Measurements from ENCODE around the gene MKRN1. TPM values are rescaled to one million over a fixed set of nuclear protein-coding genes. Genes with fewer than 3 reads are reported as not detected.
"Not testable (repeated sequence)": the region's sequence is repeated elsewhere in the genome, so short reads cannot be mapped to it uniquely, and the experiment has no call there.

MKRN1 gene
- polyA plus RNA-seq, 1 donor, result 77.3 TPM

DNA sequence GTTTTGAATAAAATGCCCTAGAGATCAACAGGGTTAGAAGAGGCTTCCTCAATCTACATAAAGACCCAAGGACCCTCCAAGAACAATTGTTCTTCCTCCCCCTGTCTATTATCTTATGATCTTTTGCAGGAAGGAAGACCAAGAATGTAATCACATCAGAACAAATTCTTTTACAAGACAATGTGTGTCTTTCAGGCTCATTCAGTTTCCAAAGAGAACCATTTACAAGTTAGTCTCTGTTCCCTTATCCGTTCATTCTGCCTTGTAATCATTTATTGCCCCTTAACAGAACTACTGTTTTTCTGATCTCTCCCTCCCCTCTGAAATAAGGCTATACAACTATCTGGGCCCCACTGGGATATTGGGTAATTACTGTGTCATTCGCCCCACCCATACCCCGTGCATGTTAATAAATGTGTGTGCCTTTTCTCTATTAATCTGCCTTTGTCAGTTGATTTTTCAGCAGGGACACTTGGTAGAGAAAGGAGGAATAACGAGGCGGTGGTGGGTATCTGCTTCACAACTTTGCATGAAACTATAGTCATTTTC, 5.7 kb upstream of the MKRN1 start:
- no peak for DNase-seq

DNA sequence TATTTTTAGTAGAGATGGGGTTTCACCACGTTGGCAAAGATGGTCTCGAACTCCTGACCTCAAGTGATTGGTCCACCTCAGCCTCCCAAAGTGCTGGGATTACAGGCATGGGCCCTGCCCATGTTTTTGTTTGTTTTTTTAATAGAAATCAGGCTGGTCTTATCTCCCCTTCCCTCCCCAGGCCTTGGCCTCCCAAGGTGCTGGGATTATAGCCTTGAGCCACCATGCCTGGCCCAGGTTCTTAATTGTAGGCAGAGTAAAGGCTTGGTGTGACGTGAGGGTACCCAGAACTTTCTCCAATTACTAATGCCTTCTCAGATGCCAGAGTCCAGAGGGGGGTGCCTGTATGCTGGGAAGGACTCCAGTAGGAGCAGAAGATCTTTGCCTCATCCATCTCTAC, 5.2 kb upstream of the MKRN1 start:
- DNase-seq, result no peak

DNA sequence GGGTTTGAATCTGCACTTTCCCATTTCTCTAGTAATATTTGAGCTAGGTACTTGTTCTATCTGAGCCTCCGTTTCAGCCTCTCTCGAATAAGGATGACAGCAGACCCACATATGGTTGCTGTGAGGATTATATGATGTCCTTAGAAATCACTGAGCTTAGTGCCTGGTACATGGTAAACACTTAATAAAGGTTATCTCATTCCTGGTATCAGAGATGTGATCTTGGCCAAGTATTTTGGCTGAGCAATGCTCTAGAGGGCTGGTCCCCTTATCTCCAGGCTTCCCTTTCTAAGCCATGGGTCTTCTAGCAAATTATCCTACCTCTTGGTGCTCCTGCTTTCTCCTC, 407 bp upstream of the MKRN1 start:
- DNase-seq, result no peak

DNA sequence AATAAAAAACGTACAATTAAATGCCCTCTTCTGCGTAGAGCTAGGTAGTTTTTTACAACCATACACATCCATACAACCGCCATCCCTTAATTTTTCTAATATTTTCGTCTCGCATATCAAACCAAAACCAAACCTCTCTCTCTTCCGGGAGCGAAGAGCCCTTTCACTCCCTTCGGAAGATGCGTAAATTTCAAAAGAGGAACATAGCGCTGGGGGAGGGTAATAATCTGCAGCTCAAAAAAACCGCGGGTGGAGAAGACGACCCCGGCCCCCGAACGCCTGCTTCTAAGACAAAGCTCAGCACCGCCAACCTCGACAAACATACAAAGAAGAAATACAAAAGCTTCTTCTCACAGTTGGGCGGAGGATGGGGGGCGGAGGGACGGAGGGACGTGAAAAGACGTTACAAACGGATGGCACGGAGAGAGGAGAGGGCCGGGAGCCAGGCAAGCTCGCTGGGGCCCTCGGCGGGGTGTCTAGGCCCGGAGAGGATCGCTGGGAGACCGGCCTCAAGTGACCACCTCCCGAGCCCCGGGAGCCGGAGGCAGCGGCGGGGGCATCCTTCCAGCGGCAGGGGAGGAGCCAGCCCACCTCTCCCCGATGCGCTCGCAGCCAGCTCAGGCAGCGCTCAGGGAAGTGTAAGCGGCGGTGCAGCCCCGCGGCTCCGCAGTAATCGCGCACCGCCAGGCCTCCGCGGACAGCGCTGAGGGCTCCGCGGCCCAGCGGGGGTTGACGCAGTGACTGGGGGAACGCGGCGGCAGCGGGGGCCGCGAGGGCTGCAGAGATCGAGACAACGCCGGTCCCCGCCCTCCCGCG, 851 bp downstream of the MKRN1 start:
- DNase-seq, result peak; percentile 39

DNA sequence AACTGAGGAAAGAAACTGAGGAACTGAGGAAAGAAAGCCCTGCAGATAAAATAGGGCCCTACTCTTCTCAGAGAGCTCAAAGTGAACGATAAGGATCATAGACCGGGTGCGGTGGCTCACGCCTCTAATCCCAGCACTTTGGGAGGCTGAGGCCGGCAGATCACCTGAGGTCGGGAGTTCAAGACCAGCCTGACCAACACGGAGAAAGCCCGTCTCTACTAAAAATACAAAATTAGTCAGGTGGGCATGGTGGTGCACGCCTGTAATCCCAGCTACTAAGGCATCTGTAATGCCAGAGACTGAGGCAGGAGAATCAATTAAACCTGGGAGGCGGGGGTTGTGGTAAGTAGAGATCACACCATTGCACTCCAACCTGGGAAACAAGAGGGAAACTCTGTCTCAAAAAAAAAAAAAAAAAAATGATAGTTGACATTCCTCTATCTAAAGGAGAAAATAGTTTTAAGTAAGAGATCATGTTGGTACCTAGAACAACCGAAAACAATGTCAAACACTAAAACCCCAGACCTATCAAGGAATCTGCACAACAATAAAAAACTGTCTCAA, 2.5 kb downstream of the MKRN1 start:
- DNase-seq, result no peak

DNA sequence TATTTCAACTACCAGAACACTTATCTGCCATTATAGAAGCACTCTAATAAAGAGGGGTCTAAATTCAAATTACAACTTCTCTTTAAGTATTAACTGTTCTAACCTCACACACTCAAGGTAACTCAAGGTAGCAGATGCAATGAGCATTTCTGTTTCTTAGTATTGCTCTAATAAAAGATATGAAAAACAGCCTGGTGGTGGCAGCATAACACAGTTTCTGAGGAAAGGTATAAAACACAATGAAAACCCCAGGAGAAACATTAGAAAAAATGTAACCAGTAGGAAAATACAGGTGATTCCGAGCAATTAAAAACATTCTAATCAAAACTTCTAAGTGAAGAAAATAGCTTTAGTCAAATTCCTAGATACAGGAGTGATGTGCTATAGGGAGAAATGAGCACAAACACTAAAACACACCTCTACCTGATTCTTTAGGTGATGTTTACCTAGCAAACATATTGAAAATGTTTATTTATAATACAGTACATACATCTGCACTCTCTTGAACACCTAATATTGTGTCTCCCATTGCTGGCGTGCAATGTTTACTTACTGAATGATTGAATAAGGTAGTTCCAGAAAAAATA, 3.5 kb downstream of the MKRN1 start:
- DNase-seq, result peak; percentile 15

DNA sequence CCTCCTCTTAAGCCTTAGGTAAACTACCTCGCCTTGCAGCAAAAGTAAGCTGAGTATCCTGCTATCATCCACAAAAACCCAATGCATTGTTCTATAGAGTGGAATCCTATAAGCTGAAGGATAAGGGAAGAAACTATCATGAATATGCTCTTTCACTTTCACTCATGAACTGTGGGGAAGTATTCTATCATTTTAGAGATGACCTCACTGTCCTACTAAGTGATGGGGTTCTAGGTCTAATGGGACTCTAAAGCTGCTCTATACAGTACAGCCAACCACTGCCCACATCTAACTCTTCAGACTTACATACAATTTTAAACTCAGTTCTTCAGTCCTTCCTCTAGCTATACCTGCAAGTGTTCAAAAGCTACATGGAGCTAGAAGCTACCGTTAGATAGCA, 16.2 kb downstream of the MKRN1 start:
- no peak for DNase-seq

DNA sequence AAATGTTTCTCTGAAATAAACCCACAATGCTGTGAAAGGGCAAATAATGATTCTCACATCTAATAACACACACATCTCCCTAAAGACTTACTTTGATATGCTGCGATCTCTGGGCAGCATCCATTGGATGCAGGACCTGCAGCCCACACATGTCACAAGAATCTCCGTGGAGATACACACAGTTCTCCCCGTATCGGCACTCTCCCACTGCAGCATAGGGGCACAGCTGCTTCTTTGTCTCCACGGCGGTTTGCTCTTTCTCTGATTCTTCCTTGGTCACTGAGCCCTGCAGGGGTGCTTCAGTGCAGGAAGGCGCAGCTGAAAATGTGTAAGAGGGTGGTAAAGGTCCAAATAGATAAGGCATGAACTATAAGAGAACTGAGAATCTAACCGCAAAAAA, 20.4 kb downstream of the MKRN1 start:
- DNase-seq, result no peak

DNA sequence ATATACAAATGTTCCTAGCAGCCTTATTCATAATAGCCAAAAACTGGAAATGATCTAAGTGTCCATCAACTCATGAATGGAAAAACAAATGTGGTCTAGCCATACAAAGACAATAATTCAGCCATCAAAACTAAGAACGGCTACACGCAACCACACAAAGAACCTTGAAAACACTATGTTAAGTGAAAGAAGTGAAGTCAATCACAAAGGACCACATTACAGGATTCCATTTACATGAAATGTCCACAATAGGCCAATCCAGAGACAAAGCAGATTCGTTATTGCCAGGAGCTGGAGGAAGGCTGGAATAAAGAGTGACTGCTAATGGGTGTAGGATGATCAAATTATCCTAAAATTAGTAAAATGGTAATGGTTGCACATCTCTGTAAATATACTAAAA, 21.1 kb downstream of the MKRN1 start:
- no peak for DNase-seq

DNA sequence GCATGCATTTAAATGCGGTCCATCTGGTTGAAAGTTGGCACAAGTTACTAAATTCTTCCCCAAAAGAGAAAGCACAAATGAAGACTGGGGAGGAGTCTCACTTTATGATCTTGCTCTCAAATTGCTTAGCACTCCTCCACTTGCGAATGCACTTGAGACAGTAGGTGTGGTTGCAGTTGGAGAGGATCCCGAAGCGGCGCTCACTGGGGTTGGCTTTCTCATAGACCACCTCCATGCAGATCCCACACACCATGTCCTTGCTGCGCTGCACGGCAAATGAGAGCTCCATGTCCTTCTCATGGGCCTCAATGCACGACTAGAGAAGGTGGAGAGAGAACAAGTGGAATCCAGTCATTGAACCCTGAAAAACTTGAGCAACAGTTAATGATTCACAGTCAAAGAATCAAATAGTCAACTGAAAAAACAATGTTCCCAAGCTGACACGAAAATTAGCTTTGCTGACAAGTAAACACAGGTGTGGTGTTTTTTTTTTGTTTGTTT, 22.7 kb downstream of the MKRN1 start:
- no peak for DNase-seq

DNA sequence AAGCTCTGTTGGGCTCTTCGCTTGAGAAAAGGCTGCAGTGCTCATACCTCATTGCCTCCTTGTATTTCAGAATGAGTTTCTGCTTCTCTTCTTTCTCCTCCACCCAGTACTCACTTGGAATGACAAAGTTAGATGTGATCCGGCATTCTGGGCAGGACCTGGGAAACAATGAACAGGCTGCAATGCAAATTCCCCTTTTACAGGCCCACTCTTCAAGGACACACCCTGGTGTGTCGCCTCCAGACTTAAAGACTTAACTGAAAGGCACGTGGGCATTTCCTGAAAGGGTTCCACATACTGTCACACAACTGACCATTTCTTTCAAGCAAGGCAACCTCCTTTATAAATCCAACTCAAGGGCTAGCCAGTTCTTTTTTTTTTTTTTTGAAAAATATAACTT, 23.6 kb downstream of the MKRN1 start:
- DNase-seq, result no peak

DNA sequence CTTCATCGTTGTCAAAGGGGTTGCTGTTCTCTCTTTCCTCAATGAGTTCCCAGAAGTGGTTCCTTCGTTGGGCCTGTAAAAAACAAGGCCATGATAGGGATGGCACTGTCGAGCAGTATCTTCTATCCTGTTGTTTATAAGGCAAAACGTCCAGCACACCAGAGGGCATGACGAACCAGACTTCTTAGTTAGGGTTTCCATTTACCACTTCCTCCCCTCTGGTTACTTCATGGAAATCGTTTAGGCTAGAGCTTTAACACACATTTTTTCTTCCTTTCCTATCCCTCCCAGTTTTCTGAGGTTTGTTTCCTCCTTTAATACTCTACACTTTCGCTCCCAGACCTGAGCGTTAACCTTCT, 24.7 kb downstream of the MKRN1 start:
- no peak for DNase-seq

DNA sequence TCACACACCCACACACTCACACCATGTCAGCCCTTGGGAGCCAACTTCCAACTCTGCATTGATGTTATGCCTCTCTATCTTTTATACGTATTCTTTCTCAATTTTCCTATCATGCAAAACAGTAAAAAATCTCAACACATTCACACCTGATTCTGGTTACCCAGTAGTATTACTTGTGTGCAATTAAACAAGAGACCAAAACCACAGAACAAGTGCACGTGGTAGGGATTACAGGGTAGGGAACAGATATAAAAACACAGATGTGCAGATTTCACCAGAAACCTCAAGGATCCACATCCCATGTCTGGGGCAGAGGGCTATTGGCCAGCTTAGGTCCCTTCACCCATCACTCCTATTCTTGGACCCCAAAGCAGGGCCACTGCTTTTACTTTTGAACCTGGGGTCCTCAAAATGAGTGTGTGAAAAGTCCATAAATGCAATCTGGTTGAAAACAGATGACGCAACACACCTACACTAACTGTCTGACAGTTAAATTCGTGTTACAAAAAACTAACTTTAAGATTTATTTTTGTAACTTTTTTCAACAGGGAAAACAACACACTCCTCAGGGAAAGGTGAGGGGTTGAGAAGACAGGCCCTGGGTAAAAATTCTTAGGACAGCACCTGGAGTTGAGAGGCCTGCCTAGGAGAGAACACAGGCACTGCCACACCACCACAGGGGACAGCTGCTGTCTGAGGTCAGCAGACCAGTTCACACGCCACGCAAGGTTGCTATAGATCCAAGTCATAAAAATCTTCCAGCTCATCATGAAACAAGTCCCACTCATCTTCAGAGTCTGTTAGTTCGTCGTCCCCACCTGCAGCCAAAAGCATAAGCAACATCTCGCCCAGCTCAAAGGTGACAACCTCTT, 25.3 kb downstream of the MKRN1 start:
- DNase-seq, result not testable (repeated sequence)

DNA sequence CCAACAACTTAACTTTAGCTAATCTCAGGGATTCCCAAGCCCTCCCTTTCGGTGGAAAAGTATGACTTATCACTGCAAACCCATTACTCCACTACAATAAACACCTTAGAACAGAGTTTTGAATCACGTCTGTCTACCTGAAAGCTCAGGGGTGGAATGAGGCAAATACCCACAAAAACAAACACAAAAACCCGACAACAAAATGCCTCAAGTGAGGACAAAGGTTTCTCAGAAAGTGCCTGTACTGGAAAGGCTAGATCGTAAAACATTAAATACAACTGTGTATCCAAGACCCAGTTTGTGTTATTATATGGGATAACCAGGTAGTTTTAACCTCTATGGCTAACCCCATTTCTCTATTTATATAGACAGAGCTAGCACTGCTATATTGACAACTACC, 26.0 kb downstream of the MKRN1 start:
- no peak for DNase-seq

DNA sequence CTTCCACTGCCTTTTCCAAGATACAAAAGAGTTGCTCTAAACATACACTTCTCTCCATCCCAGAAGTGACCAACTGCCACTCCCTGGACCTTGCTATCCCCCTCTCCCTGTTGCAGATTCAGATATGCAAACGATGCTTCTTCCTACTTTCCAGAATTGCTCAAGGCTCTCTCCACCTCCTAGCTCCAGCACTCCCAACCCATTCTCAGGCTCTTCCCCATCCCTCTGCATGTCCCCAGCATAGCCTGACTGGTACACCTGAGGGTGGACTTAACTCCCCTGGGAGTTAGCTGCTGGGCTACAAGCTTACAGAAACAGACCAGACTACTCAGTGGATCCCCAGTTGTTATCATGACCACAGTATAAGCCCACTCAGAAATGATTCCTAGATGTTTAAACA, 27.6 kb downstream of the MKRN1 start:
- DNase-seq, result no peak

DNA sequence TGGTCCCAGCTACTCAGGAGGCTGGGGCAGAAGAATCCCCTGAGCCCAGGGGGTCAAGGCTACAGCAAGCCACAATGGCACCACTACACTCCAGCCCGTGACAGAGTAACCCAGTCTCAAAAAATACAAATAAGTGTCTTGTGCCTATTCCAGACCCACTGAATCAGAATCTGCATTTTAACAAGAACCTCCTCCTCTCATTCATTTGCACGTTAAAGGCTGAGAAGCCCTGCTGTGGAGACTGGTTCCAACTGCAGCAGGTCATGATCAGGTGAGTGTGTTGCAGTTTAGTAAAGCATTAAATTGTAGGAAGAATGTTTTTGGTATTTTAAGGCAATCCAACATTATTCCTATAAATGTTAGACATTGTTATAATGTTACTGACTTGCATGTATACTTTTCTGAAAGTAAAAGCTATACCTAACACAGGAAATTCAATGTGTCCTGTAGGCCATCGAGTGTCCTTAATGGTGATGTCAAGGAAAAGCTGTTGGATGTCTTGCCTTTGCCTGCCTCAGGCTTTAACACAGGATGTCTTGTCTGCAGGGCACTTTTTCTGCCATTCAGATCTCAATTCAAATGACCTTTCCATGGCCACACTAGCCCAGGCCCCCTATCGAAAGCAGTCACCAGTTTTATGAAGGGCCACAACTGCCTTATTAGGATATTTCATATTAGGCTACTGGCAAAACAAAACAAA, 30.4 kb downstream of the MKRN1 start:
- DNase-seq, result no peak

DNA sequence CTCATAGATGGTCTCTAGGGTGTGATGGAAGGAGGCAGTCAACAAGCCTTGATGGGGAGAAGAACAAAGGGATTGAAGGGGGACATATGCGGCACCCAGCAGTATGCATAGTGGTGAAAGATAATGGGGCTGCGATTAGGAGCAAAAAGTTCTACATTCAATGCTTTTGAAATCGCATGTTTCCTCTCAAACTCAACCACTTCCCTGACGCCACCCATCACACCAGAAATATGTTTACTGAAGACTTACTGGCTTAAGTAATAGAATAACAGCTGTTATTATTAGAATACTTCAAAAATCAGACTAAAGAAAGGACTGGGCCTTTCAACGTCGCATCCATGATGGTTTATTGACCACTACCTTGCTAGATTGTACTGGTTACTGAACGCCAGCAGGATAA, 31.5 kb downstream of the MKRN1 start:
- no peak for DNase-seq

DNA sequence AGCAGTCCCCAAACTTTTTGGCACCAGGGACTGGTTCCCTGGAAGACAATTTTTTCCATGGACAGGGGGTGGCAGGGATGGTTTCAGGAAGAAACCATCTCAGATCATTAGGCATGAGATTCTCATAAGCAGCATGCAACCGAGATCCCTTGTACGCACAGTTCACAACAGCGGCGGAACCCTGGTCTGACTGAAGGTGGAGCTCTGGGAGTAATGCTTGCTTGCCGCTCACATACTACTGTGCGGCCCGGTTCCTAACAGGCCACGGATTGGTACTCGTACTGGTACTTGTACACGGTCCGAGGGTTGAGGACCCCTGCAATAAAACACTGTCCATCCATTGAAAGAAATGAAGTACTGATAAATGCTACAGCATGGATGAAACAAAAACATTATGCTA, 32.8 kb downstream of the MKRN1 start:
- DNase-seq, result no peak

DNA sequence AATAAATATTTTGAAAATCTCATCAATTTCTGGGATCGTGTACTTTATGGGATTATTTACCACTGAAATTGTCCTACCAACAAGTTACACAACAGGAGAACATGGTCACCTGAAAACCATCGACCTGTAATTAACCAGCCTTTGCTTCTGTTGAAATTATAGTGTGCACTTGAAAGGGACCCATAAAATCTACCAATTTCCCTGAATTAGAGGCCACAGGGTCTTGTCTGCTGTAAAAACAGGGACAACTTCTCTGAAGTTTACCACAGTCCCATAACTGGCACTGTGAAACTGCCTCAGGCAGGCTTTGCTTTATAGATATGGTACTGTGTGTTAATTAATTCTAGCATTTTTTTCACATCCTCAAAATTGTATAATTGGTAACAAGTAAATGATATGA, 37.8 kb downstream of the MKRN1 start:
- DNase-seq, result no peak

DNA sequence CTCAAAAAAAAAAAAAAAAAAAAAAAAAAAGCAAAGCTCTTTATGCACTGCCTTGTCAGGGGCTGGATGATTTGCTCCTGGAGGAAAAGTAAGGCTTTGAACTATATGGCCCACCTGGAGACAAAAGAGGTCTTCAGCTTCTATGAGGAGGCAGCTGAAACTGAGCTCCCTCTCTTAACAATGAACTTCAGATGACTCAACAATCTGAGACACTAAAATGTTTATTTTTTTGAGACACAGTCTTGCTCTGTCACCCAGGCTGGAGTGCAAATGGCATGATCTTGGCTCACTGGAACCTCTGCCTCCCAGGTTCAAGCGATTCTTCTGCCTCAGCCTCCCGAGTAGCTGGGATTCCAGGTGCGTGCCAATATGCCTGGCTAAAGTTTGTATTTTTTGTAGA, 38.7 kb downstream of the MKRN1 start:
- no peak for DNase-seq

DNA sequence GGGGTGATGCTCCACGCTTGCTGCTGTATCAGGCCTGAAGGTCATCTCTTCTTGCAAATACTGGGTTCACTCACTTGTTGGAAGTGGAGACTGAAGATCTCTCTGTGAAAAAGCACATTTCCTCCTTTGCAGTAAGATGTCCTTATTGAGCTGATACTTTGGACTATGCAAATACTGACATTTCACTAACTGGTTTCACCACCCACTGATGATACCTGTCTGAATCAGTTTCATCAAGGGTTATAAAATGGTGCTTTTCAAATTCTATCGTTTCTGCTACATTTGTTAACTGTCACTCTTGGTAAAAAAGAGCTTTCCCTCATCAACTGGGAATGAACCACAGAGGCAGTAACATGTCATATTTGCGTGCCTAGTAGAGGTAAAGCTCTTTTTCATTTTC, 39.9 kb downstream of the MKRN1 start:
- DNase-seq, result no peak

DNA sequence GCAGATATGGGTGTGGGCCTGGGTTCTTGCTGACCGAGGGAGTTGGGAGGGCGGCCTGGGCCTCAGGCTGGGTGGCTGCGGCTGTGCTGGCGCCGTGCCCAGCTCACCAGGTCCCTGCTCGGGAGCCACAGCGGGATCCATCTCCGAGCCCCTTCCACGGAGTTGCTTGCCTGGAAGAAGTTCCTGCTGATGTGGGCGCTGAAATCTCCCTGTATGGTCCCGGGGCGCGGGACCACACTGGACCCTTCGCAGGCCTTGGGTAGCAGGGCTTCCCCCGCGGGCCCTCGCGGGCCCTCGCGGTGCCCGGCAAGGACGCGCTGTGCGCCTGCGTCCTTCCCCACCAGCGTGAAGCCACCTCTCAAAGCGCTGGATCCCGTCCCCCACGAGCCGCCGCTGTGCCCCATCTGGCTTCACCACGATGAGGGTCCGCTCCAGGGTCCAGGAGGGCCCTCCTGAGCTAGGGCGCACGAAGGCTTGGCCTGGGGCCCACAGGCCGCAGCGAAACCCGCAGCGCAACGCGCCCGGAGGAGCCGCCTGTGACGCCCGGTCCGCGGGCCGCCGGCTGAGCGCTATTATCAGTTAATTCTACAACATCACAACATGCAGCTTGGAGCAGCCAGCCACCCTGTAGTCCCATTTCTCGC, 43.9 kb downstream of the MKRN1 start:
- no peak for DNase-seq

All from hindlimb muscle (tissue), 1 donor.